Measurements from ENCODE around the gene SGMS1. TPM values are rescaled to one million over a fixed set of nuclear protein-coding genes. Genes with fewer than 3 reads are reported as not detected.

The SGMS1 gene
- total RNA-seq, 1 donor, result 68.0 TPM

DNA sequence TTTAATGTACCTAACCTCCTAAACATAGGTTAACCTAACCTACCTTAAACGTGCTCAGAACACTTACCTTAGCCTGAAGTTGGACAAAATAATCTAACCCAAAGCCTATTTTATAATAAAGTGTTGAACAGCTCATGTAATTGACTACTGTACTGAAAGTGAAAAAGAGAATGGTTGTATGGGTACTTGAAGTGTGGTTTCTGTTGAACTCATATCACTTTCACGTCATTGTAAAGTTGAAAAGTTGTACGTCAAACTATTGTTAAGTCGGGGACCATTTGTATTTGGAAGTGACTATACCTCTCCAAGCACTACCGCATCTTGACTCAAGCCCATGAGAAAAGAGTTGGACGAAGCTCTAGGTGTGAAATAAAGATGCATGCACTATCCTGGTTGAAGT is 334.6 kb downstream of the SGMS1 start:
- peaks cover 3% of the 10 kb centered on the region for H3K27me3 ChIP-seq (ENCODE audit: insufficient read depth, low read length)
- H3K4me1 ChIP-seq (ENCODE audit: insufficient read depth, low read length), result peaks cover 5% of the 10 kb centered on the region
- TF ChIP-seq, protein P1, sequence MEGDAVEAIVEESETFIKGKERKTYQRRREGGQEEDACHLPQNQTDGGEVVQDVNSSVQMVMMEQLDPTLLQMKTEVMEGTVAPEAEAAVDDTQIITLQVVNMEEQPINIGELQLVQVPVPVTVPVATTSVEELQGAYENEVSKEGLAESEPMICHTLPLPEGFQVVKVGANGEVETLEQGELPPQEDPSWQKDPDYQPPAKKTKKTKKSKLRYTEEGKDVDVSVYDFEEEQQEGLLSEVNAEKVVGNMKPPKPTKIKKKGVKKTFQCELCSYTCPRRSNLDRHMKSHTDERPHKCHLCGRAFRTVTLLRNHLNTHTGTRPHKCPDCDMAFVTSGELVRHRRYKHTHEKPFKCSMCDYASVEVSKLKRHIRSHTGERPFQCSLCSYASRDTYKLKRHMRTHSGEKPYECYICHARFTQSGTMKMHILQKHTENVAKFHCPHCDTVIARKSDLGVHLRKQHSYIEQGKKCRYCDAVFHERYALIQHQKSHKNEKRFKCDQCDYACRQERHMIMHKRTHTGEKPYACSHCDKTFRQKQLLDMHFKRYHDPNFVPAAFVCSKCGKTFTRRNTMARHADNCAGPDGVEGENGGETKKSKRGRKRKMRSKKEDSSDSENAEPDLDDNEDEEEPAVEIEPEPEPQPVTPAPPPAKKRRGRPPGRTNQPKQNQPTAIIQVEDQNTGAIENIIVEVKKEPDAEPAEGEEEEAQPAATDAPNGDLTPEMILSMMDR (IDR thresholded peaks at IDR 0.05; ENCODE audit: extremely low read depth, low read depth, low read length), result no peak
- H3K4me2 ChIP-seq (ENCODE audit: insufficient read depth, low read length), result no peak overlapping the region
- no peak overlapping the region for H3K4me3 ChIP-seq (ENCODE audit: insufficient read depth, low read length)
- no peak overlapping the region for H3K27ac ChIP-seq (ENCODE audit: low read depth, low read length)
- H3K79me2 ChIP-seq (ENCODE audit: insufficient read depth, low read length), result no peaks in the 10 kb centered on the region
- no peak for DNase-seq (ENCODE audit: insufficient read length, low spot score, missing footprints)
- H2AFZ ChIP-seq (ENCODE audit: low read length), result no peak overlapping the region
- no peaks in the 10 kb centered on the region for H4K20me1 ChIP-seq (ENCODE audit: insufficient read depth, low read length)
- no peaks in the 10 kb centered on the region for H3K9me3 ChIP-seq (ENCODE audit: low read depth, low read length)
- no peaks in the 10 kb centered on the region for H3K36me3 ChIP-seq (ENCODE audit: insufficient read depth, low read length)

DNA sequence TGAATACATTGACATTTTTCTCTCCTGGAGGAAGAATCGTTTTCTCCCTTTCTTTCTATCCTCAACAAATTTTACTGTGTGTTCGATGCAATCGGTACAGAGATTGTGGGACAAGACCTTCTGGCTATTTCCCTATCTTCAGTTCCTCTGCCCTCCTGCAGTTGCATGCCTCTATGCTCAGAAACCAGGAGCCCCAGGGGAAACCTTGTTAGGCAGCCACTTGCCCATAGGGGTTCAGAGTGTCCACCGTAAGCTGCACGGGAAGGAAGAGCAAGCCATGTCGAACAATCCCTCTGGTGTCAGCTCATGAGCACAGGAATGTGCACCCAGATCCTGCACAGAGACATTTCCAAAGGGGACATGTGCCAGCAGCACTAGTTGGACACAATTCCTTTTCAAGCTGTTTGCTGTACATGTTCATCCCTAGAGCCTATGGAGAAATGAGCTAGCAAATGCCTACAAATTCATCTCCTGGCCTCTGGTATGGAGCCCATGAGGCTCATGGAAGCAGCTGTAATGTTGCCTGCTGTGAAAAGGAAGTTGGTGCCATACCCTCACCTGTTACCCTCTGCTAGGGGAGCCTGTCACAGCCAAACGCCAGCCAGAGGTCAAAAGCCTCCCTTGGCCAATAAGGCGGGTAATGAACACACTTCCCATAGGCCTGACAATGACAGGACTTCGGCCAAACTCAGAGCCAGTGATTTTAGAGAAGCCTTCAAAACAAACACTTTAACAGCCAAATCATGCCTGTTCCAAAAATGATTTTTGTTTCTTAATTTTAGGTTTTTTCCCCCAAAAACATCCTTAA is 336.6 kb downstream of the SGMS1 start:
- DNase-seq (ENCODE audit: insufficient read length, low spot score, missing footprints), result no peak
- H4K20me1 ChIP-seq (ENCODE audit: insufficient read depth, low read length), result no peaks in the 10 kb centered on the region
- no peaks in the 10 kb centered on the region for H3K36me3 ChIP-seq (ENCODE audit: insufficient read depth, low read length)
- peaks cover 5% of the 10 kb centered on the region for H3K4me1 ChIP-seq (ENCODE audit: insufficient read depth, low read length)
- no peak overlapping the region for H3K27ac ChIP-seq (ENCODE audit: low read depth, low read length)
- no peak overlapping the region for H3K4me2 ChIP-seq (ENCODE audit: insufficient read depth, low read length)
- no peak overlapping the region for H3K4me3 ChIP-seq (ENCODE audit: insufficient read depth, low read length)
- H3K9me3 ChIP-seq (ENCODE audit: low read depth, low read length), result no peaks in the 10 kb centered on the region
- peaks cover 11% of the 10 kb centered on the region for H3K27me3 ChIP-seq (ENCODE audit: insufficient read depth, low read length)
- H2AFZ ChIP-seq (ENCODE audit: low read length), result no peak overlapping the region
- no peaks in the 10 kb centered on the region for H3K79me2 ChIP-seq (ENCODE audit: insufficient read depth, low read length)
- TF ChIP-seq, protein P1 (IDR thresholded peaks at IDR 0.05; ENCODE audit: extremely low read depth, low read depth, low read length), result no peak

DNA sequence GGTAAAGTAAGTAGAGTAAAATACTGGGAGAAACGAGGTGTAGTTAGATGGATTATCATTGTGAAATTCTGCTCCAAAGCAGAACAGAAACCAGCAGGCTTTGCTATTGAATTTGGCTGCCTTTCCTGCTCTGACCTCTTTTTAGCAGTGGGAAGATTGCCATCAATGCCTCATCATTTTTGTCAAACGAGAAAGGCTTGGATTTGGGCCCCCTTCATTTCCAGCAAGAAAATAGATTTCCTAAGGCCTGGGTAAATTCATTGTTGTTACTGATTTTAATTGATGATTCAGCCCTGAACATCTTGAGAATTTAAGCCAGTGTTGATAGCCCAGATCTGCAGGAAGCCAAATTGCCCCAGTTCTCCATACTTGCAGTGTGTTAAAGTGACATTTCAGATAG is 337.2 kb downstream of the SGMS1 start:
- Histone ChIP-seq H3K4me2 (ENCODE audit: insufficient read depth, low read length) (peak overlapping the region; percentile 15), H3K36me3 (ENCODE audit: insufficient read depth, low read length) (no peaks in the 10 kb centered on the region), H3K27me3 (ENCODE audit: insufficient read depth, low read length) (peaks cover 14% of the 10 kb centered on the region), H3K9me3 (ENCODE audit: low read depth, low read length) (no peaks in the 10 kb centered on the region), H3K79me2 (ENCODE audit: insufficient read depth, low read length) (no peaks in the 10 kb centered on the region), H3K4me1 (ENCODE audit: insufficient read depth, low read length) (peaks cover 5% of the 10 kb centered on the region), H3K27ac (ENCODE audit: low read depth, low read length) (no peak overlapping the region), H3K4me3 (ENCODE audit: insufficient read depth, low read length) (no peak overlapping the region), H2AFZ (ENCODE audit: low read length) (no peak overlapping the region), H4K20me1 (ENCODE audit: insufficient read depth, low read length) (no peaks in the 10 kb centered on the region)
- TF ChIP-seq, protein P1 (IDR thresholded peaks at IDR 0.05; ENCODE audit: extremely low read depth, low read depth, low read length), result no peak
- DNase-seq (ENCODE audit: insufficient read length, low spot score, missing footprints), result no peak

DNA sequence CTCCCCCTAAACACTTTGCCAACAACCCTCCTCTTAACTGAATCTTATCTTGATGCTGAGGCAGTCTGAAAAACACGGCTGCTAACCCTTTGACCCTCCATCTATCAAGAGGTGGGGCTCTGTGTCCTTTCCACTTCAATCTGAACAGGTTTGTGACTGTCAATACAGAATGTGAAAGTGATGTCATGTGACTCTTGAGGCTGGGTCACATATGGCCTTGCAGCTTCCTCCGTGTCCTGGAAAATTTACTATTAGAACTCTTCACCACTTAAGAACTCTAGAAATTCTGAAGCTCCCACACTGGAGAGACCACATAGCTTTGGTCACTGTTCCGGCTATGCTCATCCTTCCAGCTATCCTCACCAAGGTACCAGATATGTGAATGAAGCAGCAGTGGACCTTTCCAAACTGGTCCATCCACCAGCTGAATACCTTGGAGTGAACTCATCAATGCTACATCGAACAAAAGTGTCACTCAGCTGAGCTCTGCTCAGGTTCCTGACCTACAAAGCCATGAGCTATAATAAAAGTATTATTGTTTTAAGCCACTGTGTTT is 341.7 kb downstream of the SGMS1 start:
- no peaks in the 10 kb centered on the region for H3K36me3 ChIP-seq (ENCODE audit: insufficient read depth, low read length)
- H3K27ac ChIP-seq (ENCODE audit: low read depth, low read length), result no peak overlapping the region
- no peaks in the 10 kb centered on the region for H3K79me2 ChIP-seq (ENCODE audit: insufficient read depth, low read length)
- peaks cover 19% of the 10 kb centered on the region for H3K27me3 ChIP-seq (ENCODE audit: insufficient read depth, low read length)
- DNase-seq (ENCODE audit: insufficient read length, low spot score, missing footprints), result no peak
- H3K4me2 ChIP-seq (ENCODE audit: insufficient read depth, low read length), result no peak overlapping the region
- peaks cover 3% of the 10 kb centered on the region for H3K4me1 ChIP-seq (ENCODE audit: insufficient read depth, low read length)
- H3K4me3 ChIP-seq (ENCODE audit: insufficient read depth, low read length), result no peak overlapping the region
- no peaks in the 10 kb centered on the region for H3K9me3 ChIP-seq (ENCODE audit: low read depth, low read length)
- TF ChIP-seq, protein P1 (IDR thresholded peaks at IDR 0.05; ENCODE audit: extremely low read depth, low read depth, low read length), result no peak
- H2AFZ ChIP-seq (ENCODE audit: low read length), result no peak overlapping the region
- H4K20me1 ChIP-seq (ENCODE audit: insufficient read depth, low read length), result no peaks in the 10 kb centered on the region
